LHCN-M2 (cell line): ENCODE data around the gene COPZ2. TPM values are rescaled to one million over a fixed set of nuclear protein-coding genes. Genes with fewer than 3 reads are reported as not detected.
"Not testable (repeated sequence)": the region's sequence is repeated elsewhere in the genome, so short reads cannot be mapped to it uniquely, and the experiment has no call there.

Experiments
- DNase-seq: peaks from one replicate; pipeline ENCODE4 v3.0.0-alpha.2; 2012; ENCODE audit warnings: low read depth
- polyA plus RNA-seq: library from polyadenylated mRNA; unstranded; fragments of >200 nt; gene quantifications from one replicate; pipeline ENCODE4 v1.2.1, GENCODE V29; 2012; ENCODE audit warnings: missing spikeins
- total RNA-seq: library from RNA; depleted of rRNA; stranded (reverse); fragments of >200 nt; gene quantifications from 2 replicates; pipeline ENCODE4 v1.2.3, GENCODE V29; 2014; rRNA removed

The COPZ2 gene, protein sequence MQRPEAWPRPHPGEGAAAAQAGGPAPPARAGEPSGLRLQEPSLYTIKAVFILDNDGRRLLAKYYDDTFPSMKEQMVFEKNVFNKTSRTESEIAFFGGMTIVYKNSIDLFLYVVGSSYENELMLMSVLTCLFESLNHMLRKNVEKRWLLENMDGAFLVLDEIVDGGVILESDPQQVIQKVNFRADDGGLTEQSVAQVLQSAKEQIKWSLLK
- 70.4 and 91.8 TPM in 2 replicates for total RNA-seq
- polyA plus RNA-seq, result 196 TPM

DNA sequence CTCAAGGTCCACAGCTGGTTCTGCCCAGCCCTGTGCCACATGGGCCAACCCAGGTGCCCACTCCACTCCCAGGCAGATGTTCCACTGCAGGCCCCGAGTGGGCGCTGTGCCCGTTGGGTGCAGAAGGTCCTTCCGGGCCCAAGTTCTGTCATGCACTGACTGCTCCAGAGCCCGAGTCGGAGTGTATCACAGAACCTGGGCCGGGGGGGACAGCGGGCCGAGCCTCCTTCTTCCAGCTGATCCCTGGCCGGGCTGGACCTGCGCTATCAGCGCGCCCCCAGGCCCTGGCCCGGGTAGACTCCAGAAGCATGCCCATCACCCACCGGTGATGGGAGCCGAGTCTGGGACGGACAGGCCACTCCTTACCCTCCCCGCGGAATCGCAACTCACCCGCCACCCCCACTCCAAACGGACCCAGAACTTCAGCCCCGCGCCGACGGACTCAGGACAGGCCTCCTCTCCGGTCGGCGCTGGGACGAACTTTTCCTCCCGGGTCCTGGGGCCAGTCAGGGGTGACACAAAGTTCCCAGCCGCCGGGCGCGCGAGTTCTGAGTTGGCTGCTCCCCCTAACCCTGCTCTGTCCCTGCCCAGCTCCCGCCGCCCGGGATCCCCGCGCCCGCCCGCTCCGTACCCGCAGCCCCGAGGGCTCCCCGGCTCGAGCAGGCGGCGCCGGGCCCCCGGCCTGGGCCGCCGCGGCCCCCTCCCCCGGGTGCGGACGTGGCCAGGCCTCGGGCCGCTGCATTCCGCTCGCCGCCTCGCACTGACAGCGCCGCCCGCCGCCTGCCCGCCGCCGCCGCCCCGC lies at the start of gene COPZ2:
Gene COPZ2 (minus strand): TSS at position 762 of the 802 bp plus-strand sequence. CDS start 20 bp downstream, at position 742.
- DNase-seq, result peak; percentile 75

DNA sequence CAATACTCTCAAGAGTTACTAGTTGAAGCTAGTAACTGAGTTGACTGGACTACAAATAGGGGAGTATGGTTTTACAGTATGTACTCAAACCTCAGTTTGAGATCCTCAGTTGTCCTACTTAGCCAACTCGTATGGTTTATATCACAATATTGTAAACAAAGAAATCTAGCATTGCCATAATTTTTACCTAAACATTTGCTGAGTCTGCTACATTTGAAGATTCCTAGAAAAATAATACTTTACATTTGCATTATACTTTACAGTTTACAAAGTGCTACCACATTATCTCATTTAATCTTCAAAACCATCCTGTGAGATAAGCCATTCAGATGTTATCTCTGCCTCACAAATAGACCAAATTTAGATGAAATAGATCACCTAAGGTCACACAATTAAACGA lies 47.3 kb upstream of the COPZ2 start:
- DNase-seq, result no peak

DNA sequence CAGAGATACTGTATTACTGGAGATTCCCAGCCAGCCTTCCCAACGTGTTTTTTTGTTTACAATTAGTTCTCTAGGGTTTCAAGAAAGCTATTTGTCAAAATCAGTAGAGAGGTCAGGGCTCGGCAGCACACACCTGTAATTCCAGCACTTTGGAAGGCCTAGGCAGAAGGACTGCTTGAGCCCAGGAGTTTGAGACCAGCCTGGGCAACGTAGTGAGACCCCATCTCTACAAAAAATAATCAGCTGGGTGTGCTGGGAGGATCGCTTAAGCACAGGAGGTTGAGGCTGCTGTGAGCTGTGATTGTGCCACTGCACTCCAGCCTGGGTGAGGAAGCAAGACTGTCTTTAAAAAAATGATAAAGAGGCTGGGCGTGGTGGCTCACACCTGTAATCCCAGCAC lies 44.3 kb upstream of the COPZ2 start:
- no peak for DNase-seq

DNA sequence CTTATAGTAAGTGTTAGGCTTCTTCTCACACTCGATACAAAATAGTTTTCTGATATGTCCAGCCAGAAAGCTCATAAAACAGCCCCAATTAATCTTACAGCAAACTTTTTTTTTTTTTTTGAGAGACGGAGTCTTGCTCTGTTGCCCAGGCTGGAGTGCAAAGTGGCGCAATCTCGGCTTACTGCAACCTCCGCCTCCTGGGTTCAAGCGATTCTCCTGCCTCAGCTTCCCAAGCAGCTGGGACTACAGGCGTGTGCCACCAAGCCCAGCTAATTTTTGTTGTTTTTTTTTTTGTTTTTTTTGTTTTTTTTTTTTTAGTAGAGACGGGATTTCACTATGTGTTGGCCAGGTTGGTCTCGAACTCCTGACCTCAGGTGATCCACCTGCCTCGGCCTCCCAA lies 39.6 kb upstream of the COPZ2 start:
- DNase-seq, result not testable (repeated sequence)

DNA sequence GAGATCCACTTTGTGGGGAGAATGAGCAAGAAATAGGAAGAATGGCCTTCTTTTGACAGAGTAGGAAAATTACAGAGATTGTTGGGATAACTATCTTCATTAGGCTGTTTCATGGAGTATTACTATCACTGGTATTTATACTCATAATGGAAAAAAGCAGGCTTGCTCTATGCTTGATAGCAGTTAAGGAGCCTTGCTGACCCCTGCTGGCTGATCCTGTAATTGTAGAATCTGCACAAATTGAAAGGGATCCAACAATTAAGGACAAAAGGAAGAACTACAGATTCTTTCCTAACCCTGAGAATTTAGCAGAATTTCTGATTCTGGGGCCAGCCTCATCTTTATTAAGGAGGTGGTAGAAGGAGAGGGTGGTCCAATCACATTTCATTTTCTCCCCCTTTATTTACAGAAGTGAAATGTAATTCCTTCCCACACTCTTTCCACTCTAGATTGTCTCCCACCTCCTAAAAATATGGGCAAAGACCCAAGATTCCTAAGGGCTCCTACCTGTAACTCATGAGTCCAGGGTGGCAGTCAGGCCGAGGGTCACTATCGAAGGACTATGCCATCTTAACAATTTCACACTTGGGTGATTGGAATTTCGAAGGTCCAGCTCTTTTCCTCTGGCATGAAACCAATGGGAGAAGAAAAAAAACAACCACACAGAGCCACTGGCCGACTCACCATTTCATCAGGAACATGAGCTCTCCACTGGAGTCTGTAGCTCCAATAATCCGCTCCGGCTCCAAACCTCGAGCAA lies 36.9 kb upstream of the COPZ2 start:
- peak; percentile 81 for DNase-seq

DNA sequence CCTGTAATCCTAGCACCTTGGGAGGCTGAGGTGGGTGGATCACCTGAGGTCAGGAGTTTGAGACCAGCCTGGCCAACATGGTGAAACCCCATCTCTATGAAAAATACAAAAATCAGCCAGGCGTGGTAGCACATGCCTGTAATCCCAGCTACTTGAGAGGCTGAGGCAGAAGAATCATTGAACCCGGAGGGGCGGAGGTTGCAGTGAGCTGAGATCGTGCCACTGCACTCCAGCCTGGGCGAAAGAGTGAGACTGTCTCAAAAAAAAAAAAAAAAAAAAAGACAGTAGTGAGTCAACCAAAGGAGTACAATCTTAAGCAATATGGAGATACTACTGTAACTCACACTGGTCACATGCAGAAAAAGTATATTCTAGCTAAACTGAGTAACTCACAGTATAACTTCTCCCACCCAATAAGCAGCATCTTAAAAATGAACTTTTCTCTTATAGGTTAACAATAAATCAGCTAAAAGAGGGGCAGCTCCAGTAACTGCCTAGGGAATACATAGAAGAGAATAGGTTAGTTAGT lies 36.0 kb upstream of the COPZ2 start:
- not testable (repeated sequence) for DNase-seq

DNA sequence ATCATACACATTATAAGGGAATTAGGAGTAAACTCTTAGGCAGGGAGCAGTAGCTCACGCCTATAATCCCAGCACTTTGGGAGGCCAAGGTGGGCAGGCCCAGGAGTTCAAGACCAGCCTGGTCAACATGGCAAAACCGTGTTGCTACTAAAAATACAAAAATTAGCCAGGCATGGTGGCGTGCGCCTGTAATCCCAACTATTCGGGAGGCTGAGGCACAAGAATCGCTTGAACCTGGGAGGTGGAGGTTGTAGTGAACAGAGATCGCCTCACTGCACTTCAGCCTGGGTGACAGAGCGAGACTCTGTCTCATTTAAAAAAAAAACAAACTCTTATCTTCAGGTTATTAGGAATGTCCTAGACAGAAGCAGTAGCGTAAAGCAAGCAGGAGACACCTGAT lies 35.2 kb upstream of the COPZ2 start:
- DNase-seq, result not testable (repeated sequence)

DNA sequence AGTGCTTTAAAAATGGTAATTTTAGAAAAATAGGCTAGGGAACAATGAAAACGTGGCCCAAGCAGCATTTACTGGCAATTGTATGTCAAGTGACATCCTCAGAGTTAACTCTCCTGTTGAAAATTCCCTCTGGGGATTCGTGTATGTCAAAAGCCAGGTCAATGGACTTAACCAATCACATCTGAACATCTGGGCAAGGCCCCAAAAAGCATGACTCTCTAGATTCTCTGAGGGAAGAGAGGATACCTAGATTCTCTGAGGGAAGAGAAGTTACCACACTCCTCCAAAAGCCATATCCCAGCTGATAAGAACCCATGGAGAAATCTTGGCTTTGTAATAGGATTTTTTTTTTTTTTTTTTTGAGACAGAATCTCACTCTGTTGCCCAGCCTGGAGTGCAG lies 34.1 kb upstream of the COPZ2 start:
- DNase-seq, result no peak

DNA sequence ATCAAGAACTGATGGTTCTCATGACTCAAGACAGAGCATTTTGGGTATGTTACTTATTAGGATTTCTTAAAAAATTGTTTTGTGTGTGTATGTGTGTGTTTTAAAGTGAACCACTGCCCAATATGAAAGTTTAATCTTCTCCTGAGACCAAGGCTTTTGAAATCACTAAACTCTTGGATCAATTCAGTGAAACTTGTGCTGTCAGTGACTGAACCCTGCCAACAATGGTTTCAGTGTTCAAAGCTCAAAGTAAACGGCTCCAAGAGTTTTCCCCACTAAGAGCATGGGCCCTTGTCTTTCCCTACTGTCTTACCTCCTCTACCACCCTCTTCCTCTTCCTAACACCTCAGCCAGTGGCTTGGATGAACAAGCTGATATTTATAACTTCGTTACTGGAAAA lies 32.6 kb upstream of the COPZ2 start:
- DNase-seq, result no peak

DNA sequence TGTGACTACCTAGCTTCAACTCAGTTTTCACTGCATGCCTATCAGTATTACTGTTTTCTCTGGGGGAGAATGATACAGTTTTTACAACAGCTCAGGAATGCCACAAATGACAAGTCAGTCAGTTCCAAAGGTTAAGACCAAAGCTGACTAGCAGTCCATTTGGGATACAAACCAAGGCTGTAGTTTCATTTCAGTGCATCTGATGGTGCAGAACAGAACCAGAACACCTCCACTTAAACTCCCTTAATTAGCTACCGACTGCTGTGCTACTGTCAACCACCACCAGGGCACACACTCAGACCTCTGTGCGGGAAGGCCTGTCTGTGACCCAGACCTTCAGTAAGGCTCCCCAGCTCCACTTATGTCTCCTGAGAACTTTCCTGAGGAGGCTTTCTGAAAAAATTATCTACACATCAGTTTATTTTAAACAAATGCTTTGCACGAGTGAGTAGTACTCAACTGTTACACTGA lies 30.9 kb upstream of the COPZ2 start:
- DNase-seq, result peak; percentile 60

DNA sequence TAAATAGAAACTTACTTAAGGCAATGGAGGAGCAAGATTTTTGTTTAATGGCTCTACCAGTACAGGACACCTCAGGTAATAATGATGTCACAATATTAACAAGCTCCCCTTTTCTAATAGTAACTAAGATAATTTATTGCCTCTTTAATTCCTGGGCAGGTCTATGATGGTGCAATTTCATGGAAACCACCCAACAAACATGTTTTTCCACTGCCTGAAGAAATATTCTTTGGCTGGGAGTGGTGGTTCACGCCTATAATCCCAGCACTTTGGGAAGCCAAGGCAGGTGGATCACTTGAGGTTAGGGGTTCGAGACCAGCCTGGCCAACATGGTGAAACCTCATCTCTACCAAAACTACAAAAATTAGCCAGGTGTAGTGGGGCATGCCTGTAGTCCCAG lies 30.2 kb upstream of the COPZ2 start:
- DNase-seq, result not testable (repeated sequence)

DNA sequence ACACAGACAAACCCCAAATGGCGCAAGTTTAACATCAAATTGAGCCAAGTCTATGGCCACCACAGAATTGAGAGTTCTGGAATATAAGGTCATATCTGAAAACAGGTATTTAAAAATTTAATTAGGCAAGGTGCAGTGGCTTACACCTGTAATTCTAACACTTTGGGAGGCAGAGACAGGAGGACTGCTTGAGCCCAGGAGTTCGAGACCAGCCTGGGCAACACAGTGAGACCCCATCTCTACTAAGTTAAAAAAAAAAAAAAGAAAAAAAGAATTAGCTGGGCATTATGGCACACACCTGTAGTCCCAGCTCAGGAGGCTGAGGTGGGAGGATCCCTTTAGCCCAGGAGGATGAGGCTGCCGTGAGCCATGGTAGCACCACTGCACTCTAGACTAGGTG lies 29.6 kb upstream of the COPZ2 start:
- DNase-seq, result no peak

DNA sequence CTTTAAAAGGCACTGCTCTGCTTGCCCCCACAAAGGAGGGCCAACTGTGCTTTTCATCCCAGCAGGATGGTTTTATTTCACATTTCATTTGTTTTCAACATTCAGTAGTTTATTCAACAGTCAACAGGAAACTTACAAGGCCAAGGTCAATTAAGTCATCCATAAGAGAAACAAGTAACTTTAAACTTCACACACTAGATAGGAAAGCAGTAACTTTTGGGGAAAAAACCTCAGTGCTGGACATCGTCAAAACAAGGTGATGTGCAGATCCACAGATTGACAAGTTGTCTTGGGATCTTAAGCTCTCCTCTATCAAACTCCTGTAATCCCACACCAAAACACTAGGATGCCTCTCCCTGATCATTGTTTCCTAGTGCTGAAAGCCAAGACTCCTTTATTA lies 29.1 kb upstream of the COPZ2 start:
- DNase-seq, result no peak

DNA sequence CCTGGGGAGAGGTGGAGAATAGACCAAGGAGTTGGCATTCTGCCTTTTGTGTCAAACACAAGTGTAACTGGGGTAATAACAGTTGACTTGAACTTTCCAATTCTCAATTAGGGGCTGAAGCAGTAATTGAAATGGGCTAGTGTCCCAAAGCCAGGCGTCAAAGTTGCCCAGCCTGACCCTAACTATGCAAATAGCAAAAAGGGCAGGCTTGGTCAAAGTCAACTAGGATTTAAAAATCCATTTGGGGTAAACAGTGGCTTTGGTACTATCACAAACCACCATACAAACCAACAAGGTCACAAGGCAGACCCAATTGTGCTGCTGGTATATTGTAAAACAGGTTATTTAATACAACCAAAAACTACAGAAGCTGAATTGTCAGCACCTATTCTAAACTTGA lies 28.6 kb upstream of the COPZ2 start:
- DNase-seq, result no peak

DNA sequence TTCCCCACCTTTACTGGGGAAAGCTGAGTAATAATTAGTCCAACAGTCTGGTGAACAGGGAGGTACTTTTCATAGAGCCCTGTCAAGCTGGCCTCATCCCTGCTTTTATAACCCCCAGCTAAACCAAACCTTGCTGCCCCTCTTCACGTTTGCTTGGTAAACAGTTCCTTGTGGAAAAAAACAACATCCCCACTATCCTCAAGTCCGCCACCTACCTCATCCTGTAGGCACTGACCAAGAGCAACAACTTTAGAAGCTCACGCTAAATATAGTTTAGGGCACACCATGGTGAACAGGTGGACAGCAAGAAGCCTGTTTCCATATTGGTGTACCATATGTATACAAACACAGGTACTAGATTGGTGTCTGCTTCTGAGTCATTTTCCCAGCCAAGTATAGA lies 27.0 kb upstream of the COPZ2 start:
- no peak for DNase-seq

DNA sequence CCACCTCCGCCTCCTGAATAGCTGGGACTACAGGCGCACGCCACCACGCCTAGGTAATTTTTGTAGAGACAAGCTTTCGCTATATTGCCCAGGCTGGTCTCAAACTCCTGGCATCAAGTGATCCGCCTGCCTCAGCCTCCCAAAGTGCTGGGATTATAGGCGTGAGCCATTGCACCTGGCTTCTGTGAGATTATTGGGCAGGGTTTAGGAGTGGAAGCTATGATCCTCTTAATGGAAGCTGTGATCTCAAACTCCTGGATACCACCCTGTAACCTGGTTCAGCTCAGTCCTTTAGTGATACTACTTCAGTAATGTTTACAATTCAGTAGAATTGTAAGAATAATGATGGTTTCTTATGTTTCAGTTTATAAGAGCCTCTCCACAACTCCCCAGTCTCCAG lies 24.7 kb upstream of the COPZ2 start:
- DNase-seq, result no peak

DNA sequence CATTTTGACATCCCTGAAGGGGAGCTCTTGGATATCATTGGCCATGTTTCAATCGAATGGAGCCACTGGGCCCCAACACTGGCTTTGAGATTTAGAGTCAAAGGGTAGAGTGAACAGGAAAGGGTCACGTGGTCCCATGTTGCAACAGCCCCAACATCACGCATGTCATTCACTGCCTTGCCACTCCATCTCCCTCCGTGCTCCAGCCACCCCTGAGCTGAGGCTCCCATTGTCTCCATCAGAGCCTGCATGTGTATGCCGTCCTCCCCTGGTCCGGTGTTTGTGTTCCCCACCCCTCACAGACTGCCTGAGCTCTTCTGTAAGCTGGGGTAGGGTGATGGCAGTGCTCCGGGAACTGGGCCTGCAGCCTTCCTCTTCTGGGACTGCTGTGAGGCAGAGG lies 22.7 kb upstream of the COPZ2 start:
- no peak for DNase-seq

DNA sequence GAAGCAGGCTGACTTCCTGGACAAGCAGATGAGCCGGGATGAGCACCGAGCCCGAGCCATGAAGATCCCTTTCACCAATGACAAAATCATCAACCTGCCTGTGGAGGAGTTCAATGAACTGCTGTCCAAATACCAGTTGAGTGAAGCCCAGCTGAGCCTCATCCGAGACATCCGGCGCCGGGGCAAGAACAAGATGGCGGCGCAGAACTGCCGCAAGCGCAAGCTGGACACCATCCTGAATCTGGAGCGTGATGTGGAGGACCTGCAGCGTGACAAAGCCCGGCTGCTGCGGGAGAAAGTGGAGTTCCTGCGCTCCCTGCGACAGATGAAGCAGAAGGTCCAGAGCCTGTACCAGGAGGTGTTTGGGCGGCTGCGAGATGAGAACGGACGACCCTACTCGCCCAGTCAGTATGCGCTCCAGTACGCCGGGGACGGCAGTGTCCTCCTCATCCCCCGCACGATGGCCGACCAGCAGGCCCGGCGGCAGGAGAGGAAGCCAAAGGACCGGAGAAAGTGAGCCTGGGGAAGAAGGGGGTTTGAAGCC lies 21.6 kb upstream of the COPZ2 start:
- DNase-seq, result no peak

DNA sequence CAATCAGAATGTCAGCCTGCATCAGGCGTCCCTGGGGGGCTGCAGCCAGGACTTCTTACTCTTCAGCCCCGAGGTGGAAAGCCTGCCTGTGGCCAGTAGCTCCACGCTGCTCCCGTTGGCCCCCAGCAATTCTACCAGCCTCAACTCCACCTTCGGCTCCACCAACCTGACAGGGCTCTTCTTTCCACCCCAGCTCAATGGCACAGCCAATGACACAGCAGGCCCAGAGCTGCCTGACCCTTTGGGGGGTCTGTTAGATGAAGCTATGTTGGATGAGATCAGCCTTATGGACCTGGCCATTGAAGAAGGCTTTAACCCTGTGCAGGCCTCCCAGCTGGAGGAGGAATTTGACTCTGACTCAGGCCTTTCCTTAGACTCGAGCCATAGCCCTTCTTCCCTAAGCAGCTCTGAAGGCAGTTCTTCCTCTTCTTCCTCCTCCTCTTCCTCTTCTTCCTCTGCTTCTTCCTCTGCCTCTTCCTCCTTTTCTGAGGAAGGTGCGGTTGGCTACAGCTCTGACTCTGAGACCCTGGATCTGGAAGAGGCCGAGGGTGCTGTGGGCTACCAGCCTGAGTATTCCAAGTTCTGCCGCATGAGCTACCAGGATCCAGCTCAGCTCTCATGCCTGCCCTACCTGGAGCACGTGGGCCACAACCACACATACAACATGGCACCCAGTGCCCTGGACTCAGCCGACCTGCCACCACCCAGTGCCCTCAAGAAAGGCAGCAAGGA lies 21.0 kb upstream of the COPZ2 start:
- no peak for DNase-seq

DNA sequence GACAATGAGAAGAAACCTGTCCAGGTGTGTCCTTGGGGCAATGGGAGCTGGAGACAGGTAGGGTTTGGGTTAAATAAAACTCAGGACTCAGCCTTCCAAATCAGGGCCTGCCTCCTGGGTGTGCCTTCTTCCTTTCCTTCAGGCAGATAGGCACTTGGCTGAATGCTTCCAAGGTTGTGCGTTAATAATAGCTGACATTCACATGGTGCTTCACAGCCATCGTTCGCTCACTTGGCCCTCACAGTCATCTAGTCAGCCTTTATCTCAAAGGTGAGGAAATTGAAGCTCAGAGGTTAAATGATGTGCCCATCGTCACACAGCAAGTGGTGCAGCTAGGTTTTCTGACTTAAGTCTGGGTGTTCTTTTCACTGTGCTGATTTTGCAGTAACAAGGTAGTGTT lies 20.0 kb upstream of the COPZ2 start:
- no peak for DNase-seq

DNA sequence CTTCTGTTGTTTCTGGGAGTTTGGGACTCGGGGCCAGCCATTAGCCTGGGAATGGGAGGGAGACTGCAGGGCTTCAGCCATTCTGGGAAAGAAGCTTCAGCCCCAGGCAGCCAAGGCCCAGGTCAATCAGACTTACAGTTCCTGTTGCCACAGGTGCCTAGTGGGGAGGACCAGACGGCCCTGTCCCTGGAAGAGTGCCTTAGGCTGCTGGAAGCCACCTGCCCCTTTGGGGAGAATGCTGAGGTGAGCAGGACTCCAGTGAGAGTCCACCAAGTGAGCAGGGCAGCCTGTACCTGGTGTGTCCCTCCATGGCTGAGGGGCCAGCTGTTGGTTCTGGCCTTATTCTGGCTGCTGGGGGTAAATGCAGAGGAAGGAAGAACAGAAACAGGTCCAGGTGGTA lies 19.3 kb upstream of the COPZ2 start:
- no peak for DNase-seq
